Naive thymus-derived CD8-positive, alpha-beta T cell (primary cell): ENCODE measurements around the gene IPO11. TPM values are rescaled to one million over a fixed set of nuclear protein-coding genes. Genes with fewer than 3 reads are reported as not detected.
"Not testable (repeated sequence)": the region's sequence is repeated elsewhere in the genome, so short reads cannot be mapped to it uniquely, and the experiment has no call there.

Source experiments
- ATAC-seq, 2 donors: fragments of 150-1000 bp; cut with Tn5 transposase in 1 of 2; sonication (Bioruptor Pico), chemical (Tn5 transposase) in 1 of 2; 1 replicate in 1 of 2; 2 replicates in 1 of 2; pipeline ENCODE4 v1.10.0; 2021; ENCODE audit warnings: mild to moderate bottlenecking in 2 of 2, moderate library complexity in 2 of 2
- POLR2A ChIA-PET: fragments of 350-600 bp; sonication (Branson Sonifier 250); formaldehyde crosslinking; loops from one replicate; lab custom pipeline; 2021; ENCODE audit warnings: antibody characterized with exemption; lab: Charles Lee
- DNase-seq, 10 donors: peaks; one replicate each; pipeline versions ENCODE4 v3.0.0 to v3.0.0-alpha.2; 2020 to 2022
- H3K27ac Mint-ChIP-seq, 10 donors: one replicate each; pipeline ENCODE4 v1.8.0; 2020 to 2022; ENCODE audit warnings: mild to moderate bottlenecking in 10 of 10, mixed read lengths in 10 of 10, moderate library complexity in 4 of 10, inconsistent platforms in 1 of 10
- H3K27me3 Mint-ChIP-seq, 5 donors: one replicate each; pipeline ENCODE4 v1.8.0; 2021 to 2022; ENCODE audit warnings: mixed read lengths in 5 of 5
- H3K36me3 Mint-ChIP-seq, 3 donors: one replicate each; pipeline ENCODE4 v1.8.0; 2020 to 2022; ENCODE audit warnings: mixed read lengths in 3 of 3, mild to moderate bottlenecking in 2 of 3, inconsistent platforms in 1 of 3
- H3K4me1 Mint-ChIP-seq, 4 donors: one replicate each; pipeline ENCODE4 v1.8.0; 2021 to 2022; ENCODE audit warnings: mixed read lengths in 4 of 4
- H3K4me3 Mint-ChIP-seq, 10 donors: one replicate each; pipeline ENCODE4 v1.8.0; 2020 to 2022; ENCODE audit warnings: mild to moderate bottlenecking in 10 of 10, mixed read lengths in 10 of 10, moderate library complexity in 6 of 10, inconsistent platforms in 1 of 10
- H3K9me3 Mint-ChIP-seq, 9 donors: one replicate each; pipeline ENCODE4 v1.8.0; 2020 to 2022; ENCODE audit warnings: mixed read lengths in 9 of 9, mild to moderate bottlenecking in 3 of 9, inconsistent platforms in 1 of 9, moderate library complexity in 1 of 9
- polyA plus RNA-seq, 3 donors: library from polyadenylated mRNA; unstranded; fragments of 300-500 nt; fragmentation: Illumina TruSeq; gene quantifications; one replicate each; pipeline ENCODE4 v1.2.3, GENCODE V29; 2021
- total RNA-seq, 8 experiments: library from RNA in 2 of 8; stranded (reverse) in 2 of 8; gene quantifications; one replicate each; pipeline ENCODE4 v1.2.3 and lab custom pipeline; 2021 to 2026

IPO11 gene
- total and polyA plus RNA-seq, 5 experiments from 2014 or later = 6.4 to 24.1 (median 10.4) TPM

DNA sequence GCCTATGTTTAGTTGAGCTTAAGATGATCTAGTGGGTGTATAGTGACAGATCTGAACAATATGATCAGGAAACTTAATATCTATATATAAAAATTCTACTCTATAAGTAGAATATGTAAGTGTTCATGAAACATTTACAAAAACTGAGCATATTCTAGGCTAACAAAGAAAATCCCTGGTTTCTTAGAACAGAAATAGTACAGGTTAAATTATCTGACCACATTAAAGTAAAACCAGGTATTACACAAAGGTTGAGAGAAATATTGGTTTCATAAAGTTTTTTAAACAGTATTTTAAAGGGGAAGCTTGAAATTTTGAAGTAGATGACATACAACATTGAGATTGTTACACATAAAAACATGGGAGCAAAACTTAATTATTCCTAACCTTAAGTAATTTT, 205.4 kb downstream of the IPO11 start:
- Mint-ChIP-seq H3K9me3 (no peaks in the 10 kb centered on the region), H3K36me3 (peaks cover 0 to 11% (median 5%) of the 10 kb centered on the region in 3 donors), H3K27ac (no peak overlapping the region), H3K4me1 (peaks cover 0 to 6% (median 0%) of the 10 kb centered on the region in 4 donors), H3K27me3 (no peaks in the 10 kb centered on the region), H3K4me3 (no peak overlapping the region)
- DNase-seq = no peak
- no peak for ATAC-seq
- POLR2A ChIA-PET = no interaction called here

DNA sequence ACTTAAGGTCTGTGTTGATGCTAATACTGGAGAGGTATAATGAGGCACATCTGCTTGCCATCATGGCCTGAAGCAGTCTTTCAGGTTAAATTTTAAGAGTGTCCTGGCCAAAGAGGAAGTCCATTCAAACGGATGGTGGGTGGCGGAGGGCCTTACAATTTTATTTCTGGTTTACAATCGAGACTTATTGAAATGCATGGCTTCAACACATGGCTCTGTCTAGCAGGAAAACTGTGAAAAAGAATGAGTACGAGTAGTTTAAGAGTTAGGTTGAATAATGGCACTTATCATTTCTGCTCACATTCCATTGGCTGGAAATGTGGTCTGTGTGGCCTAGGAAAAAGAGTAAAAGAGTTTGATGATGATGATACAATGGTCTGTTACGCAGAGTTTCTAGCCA, 208.2 kb downstream of the IPO11 start:
- no peak for ATAC-seq
- H3K36me3 Mint-ChIP-seq = peaks cover 0 to 8% (median 1%) of the 10 kb centered on the region in 3 donors
- H3K27me3 Mint-ChIP-seq = no peaks in the 10 kb centered on the region
- DNase-seq = no peak
- peak overlapping the region in 2 of 10 donors; percentile 20 to 23 for H3K27ac Mint-ChIP-seq
- H3K9me3 Mint-ChIP-seq = no peaks in the 10 kb centered on the region
- POLR2A ChIA-PET = no interaction called here
- peaks cover 0 to 6% (median 0%) of the 10 kb centered on the region in 4 donors for H3K4me1 Mint-ChIP-seq
- no peak overlapping the region for H3K4me3 Mint-ChIP-seq

DNA sequence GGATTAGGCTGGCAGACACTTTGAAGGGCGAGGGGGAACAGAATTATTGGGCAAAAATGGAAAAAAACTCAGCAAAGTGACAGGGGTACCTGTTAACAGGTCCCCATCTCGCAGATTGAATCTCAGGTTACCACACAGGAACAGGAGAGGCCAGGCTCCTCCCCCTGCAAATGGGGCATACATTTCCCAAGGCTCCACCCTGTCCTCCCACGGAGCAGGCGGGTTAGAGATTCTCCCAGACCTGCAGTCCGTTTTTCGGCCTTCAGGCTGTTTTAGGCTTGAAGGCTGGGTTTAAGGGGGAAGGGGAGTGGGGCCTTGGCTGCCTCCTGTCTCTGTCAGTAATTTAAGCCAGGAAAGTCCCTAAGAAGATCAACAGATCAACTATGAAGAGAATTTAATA, 208.7 kb downstream of the IPO11 start:
- H3K27me3 Mint-ChIP-seq = no peaks in the 10 kb centered on the region
- POLR2A ChIA-PET = no interaction called here
- H3K9me3 Mint-ChIP-seq = no peaks in the 10 kb centered on the region
- peaks cover 0 to 6% (median 0%) of the 10 kb centered on the region in 4 donors for H3K4me1 Mint-ChIP-seq
- no peak for ATAC-seq
- peak overlapping the region in 2 of 10 donors; percentile 20 to 59 for H3K27ac Mint-ChIP-seq
- H3K4me3 Mint-ChIP-seq = no peak overlapping the region
- no peak for DNase-seq
- H3K36me3 Mint-ChIP-seq = peaks cover 0 to 13% (median 1%) of the 10 kb centered on the region in 3 donors

DNA sequence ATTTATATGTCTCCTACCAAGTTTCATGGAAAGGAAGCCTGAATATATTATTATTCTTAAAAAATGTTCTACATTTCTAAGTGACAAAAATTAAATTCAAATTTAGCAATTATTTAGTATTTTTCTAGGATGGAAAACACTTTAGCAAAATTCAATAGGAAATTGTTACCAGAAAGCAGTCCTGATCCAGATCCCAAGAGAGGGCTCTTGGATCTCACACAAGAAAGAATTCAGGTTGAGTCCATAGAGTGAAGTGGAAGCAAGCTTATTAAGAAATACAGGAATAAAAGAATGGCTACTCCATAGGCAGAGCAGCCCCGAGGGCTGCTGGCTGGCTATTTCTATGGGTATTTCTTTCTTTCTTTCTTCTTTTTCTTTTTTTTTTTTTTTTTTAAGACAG, 210.7 kb downstream of the IPO11 start:
- H3K36me3 Mint-ChIP-seq = peaks cover 0 to 30% (median 1%) of the 10 kb centered on the region in 3 donors
- H3K4me3 Mint-ChIP-seq = no peak overlapping the region
- H3K4me1 Mint-ChIP-seq = peaks cover 0 to 6% (median 0%) of the 10 kb centered on the region in 4 donors
- no peaks in the 10 kb centered on the region for H3K9me3 Mint-ChIP-seq
- POLR2A ChIA-PET = no interaction called here
- DNase-seq = no peak
- H3K27me3 Mint-ChIP-seq = no peaks in the 10 kb centered on the region
- no peak for ATAC-seq
- no peak overlapping the region for H3K27ac Mint-ChIP-seq

DNA sequence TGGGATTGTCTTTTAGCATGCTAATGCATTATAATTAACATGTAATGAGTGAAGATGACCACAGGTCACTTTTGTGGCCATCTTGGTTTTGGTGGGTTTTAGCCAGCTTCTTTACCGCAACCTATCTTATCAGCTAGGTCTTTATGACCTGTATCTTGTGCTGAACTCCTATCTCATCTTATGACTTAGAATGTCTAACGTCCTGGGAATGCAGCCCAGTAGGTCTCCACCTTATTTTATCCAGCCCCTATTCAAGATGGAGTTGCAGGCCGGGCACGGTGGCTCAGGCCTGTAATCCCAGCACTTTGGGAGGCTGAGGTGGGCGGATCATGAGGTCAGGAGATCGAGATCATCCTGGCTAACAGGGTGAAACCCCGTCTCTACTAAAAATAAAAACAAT, 211.9 kb downstream of the IPO11 start:
- DNase-seq, H3K27me3 Mint-ChIP-seq, H3K9me3 Mint-ChIP-seq, H3K4me1 Mint-ChIP-seq, ATAC-seq, POLR2A ChIA-PET, H3K4me3 Mint-ChIP-seq: not testable (repeated sequence)
- Mint-ChIP-seq H3K36me3 (peaks cover 0 to 41% (median 3%) of the 10 kb centered on the region in 3 donors), H3K27ac (peak overlapping the region in 1 of 10 donors; percentile 86)

DNA sequence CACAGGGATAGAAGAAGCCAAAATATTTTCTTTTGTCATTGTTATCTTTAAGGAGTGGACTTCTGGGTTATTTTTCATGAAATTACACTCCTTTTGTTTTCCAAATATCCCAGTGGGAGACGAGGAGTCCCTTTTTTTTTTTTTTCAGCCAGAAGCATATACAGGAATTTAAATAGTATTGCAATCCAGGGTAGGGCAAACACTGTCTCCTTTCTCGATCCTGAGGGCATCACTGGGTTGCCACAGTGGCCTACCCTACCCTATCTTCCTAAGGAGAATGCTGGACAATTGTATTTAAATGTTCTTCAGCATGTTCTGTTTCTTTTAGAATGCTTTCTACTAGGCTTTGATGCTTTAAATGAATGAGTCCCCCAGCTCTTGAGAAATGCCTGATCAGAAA, 214.0 kb downstream of the IPO11 start:
- Mint-ChIP-seq H3K4me3 (no peak overlapping the region), H3K27me3 (no peaks in the 10 kb centered on the region), H3K36me3 (peaks cover 0 to 46% (median 7%) of the 10 kb centered on the region in 3 donors), H3K4me1 (peaks cover 0 to 1% (median 0%) of the 10 kb centered on the region in 4 donors), H3K27ac (peak overlapping the region in 3 of 10 donors; percentile 10 to 46 (median 20)), H3K9me3 (no peaks in the 10 kb centered on the region)
- no peak for DNase-seq
- no peak for ATAC-seq
- POLR2A ChIA-PET = no interaction called here

DNA sequence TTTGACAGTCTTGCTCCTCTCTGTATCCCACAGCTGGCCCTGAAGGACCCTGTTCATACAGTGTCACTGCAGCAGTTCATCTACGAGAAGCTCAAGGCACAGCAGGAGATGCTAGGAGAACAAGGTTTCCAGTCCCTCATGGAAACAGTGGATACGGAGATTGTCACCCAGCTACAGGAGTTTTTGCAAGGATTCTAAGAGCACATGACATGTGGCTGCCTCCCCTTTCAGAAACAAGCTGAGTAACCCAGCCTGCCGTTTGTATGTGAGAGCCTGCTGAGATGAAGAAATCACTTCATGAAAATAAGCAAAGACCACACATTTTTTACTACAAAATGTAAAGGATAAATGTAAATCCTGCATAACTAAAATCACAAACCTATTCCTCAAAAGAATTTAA, 214.6 kb downstream of the IPO11 start:
- H3K27ac Mint-ChIP-seq = peak overlapping the region in 2 of 10 donors; percentile 20 to 46

DNA sequence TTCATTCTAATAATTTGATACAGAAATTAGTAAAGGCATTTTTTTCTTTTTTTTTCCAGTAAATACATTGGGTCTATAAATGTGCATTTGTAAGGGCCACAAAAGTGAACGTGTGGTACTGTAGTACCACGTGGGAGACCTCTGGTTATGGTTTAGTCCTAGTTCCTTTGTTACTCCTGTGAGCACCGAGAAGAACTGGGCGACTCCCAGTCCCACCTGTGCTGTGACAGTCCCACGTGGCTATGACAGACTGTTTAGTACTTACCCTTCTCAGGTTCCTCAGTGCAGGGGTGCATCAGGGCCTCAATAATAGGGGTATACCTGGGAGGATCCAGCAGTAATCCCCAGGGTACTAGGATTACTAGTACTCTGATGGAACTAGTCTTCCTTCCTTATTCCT, 215.3 kb downstream of the IPO11 start:
- H3K27me3 Mint-ChIP-seq = no peaks in the 10 kb centered on the region
- ATAC-seq (no peak), DNase-seq (no peak)
- H3K4me3 Mint-ChIP-seq = no peak overlapping the region
- no peaks in the 10 kb centered on the region for H3K9me3 Mint-ChIP-seq
- no peak overlapping the region for H3K27ac Mint-ChIP-seq
- POLR2A ChIA-PET = no interaction called here
- peaks cover 0 to 46% (median 7%) of the 10 kb centered on the region in 3 donors for H3K36me3 Mint-ChIP-seq
- peaks cover 0 to 4% (median 0%) of the 10 kb centered on the region in 4 donors for H3K4me1 Mint-ChIP-seq

More for the DNA sequence above, 214.6 kb downstream of the IPO11 start:
- peaks cover 0 to 4% (median 0%) of the 10 kb centered on the region in 4 donors for H3K4me1 Mint-ChIP-seq
- no peaks in the 10 kb centered on the region for H3K27me3 Mint-ChIP-seq
- DNase-seq = no peak
- ATAC-seq = no peak
- POLR2A ChIA-PET = no interaction called here
- peaks cover 0 to 46% (median 7%) of the 10 kb centered on the region in 3 donors for H3K36me3 Mint-ChIP-seq
- no peaks in the 10 kb centered on the region for H3K9me3 Mint-ChIP-seq
- no peak overlapping the region for H3K4me3 Mint-ChIP-seq

DNA sequence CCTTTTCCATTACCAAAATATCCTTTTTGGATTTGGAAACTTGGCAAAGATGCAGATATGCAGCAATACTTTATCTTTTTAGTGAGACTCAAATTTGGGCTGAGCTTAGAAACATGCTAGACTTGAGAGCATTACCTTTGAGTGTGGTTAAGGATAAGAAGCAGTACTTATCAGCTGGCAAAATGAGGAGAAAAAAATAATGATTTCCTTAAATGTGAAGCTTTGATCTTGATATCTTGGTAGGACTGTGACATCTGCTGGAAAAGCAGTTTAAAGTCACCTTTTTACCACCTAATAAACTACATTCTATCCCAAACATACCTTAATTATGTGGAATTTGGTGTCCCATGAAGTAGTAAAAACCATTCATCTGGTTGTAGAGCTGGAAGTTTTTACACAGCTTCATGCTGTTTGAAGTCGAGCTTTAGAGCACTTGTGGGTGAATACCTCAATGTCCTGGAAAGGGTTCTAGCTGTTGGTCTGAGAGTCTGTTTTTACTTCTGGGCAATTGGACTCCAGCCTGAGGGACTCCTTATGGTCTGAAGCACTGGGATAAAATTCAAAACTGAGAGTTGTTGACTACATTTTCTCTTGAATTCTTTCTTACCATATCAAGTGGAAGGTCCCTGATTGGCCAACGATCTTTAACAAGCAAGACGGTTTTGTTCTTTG, 219.5 kb downstream of the IPO11 start:
- no peak for DNase-seq
- peaks cover 0 to 4% (median 0%) of the 10 kb centered on the region in 4 donors for H3K4me1 Mint-ChIP-seq
- no peaks in the 10 kb centered on the region for H3K9me3 Mint-ChIP-seq
- no peak for ATAC-seq
- no peak overlapping the region for H3K4me3 Mint-ChIP-seq
- H3K36me3 Mint-ChIP-seq = peaks cover 4 to 41% (median 11%) of the 10 kb centered on the region in 3 donors
- peak overlapping the region in 4 of 10 donors; percentile 23 to 49 (median 39) for H3K27ac Mint-ChIP-seq
- POLR2A ChIA-PET = no interaction called here
- no peaks in the 10 kb centered on the region for H3K27me3 Mint-ChIP-seq

DNA sequence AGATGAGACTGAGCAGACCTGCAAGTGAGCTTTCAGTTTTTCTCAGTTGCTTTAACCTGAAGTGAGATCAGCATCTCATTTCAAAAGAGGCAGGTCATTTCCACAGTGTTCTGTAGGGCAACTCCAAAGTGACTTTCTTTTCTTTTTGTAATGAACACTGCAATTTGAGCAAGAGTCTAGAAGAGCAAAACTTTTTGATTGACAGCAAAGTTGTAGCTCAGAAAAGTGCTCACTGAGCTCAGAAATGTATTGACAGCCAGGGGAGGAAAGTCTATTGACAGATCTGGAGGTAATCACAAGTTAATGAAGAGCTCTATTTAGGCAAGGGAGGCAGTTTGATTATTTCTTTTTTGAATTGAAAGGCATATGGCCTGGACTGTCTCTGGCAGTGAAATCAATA, 220.7 kb downstream of the IPO11 start:
- Mint-ChIP-seq H3K4me1 (peaks cover 0 to 4% (median 0%) of the 10 kb centered on the region in 4 donors), H3K27ac (peak overlapping the region in 1 of 10 donors; percentile 49), H3K27me3 (no peaks in the 10 kb centered on the region), H3K36me3 (peaks cover 4 to 34% (median 20%) of the 10 kb centered on the region in 3 donors), H3K9me3 (no peaks in the 10 kb centered on the region), H3K4me3 (no peak overlapping the region)
- DNase-seq (no peak), ATAC-seq (no peak)
- POLR2A ChIA-PET = no interaction called here

DNA sequence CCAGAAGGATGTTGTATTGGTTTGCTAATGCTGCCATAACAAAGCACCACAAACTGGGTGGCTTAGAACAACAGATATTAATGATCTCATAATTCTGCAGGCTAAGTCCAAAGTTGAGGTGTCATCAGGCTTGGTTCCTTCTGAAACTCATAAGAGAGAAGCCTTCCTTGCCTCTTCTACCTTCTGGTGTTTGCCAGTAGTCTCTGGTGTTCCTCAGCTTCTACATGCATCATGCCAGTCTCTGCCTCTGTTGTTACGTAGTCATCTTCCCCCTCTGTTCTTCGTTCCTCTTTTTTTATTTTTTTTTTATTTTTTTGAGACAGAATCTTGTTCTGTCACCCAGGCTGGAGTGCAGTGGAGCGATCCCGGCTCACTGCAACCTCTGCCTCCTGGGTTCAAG, 227.9 kb downstream of the IPO11 start:
- H3K36me3 Mint-ChIP-seq = peaks cover 4 to 20% (median 11%) of the 10 kb centered on the region in 3 donors
- ATAC-seq (no peak), DNase-seq (no peak)
- H3K4me1 Mint-ChIP-seq = peaks cover 0 to 5% (median 0%) of the 10 kb centered on the region in 4 donors
- no peak overlapping the region for H3K4me3 Mint-ChIP-seq
- H3K9me3 Mint-ChIP-seq = no peaks in the 10 kb centered on the region
- H3K27ac Mint-ChIP-seq = no peak overlapping the region
- POLR2A ChIA-PET = no interaction called here
- H3K27me3 Mint-ChIP-seq = no peaks in the 10 kb centered on the region

DNA sequence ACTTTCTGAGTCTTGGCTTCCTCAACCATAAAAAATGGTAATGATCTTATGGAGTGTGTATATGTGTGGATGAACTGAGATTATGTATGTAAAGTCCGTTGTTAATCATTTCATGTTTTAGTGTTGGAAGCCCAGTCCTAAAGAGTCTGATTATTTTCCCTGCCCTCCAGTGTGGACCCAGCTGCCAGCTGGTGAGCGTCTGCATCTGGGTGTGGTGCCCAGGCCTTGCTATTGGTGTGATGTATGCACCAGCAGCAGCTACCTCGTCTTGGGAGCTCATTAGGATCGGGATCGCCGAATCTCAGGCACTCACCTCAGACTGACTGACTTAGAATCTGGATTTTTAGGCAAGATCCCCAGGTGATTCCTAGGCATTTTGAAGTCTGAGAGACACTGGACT, 229.9 kb downstream of the IPO11 start:
- H3K9me3 Mint-ChIP-seq = no peaks in the 10 kb centered on the region
- no peak overlapping the region for H3K27ac Mint-ChIP-seq
- no peak overlapping the region for H3K4me3 Mint-ChIP-seq
- H3K4me1 Mint-ChIP-seq = peaks cover 0 to 5% (median 0%) of the 10 kb centered on the region in 4 donors
- no peaks in the 10 kb centered on the region for H3K27me3 Mint-ChIP-seq
- H3K36me3 Mint-ChIP-seq = peaks cover 0 to 12% (median 5%) of the 10 kb centered on the region in 3 donors
- ATAC-seq (no peak), DNase-seq (no peak)
- POLR2A ChIA-PET = no interaction called here

DNA sequence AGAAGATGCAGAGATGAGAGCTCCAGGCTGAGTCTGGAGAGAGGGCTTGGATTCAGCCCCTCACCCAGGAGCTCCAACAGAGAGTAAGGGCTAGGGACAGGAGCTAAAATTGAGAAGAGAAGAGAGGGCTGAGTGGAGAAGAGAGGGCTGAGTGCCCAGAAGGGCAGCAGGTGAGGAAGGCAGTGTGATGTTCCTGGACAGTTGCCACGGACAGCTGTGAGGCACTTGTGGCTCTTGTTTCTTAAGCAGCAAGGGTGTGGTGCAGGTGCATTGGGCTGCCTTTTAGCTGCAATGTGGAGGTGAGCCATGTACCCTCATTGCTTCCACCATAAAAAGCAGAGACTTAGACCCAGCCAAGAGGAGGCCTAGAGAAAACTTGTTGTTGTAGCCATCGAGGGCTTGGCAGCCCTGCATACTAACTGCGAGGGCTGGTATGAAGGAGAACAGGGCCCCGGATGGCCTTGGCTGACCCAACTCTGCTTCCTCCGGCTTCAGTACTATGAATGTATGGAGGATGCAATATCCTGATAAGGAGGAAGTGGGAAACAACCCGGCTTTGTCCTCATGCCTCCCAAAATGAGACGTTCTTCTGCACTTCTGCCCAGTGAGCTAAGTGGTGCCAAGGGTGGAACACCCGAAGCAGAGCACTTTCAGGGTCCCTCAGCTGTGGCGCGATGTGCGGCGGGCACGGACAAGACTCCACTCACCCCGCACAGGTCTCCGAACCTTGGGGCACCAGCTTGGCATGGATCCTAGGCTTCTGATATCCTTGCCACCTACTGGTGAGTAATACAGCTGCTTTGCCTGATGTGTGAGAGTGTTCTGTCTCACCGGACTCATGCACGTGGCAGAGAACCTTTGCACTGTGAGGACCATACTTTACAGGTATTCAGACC, 231.2 kb downstream of the IPO11 start:
- POLR2A ChIA-PET = no interaction called here
- no peak for DNase-seq
- no peaks in the 10 kb centered on the region for H3K27me3 Mint-ChIP-seq
- peaks cover 0 to 7% (median 5%) of the 10 kb centered on the region in 3 donors for H3K36me3 Mint-ChIP-seq
- ATAC-seq = no peak
- H3K27ac Mint-ChIP-seq = no peak overlapping the region
- no peak overlapping the region for H3K4me3 Mint-ChIP-seq
- peaks cover 0 to 7% (median 0%) of the 10 kb centered on the region in 4 donors for H3K4me1 Mint-ChIP-seq
- H3K9me3 Mint-ChIP-seq = no peaks in the 10 kb centered on the region
